Glomerular visceral epithelial cell (primary cell): ENCODE measurements around the gene THRA.

Experiments used
- DNase-seq: peaks from one replicate; pipeline ENCODE4 v3.0.0-alpha.2; 2016; ENCODE audit errors: extremely low spot score

THRA gene

GRCh38 chr17:40099619-40100418 is 37.1 kb downstream of the THRA start:
- no peak for DNase-seq

GRCh38 chr17:40100419-40100668 is 37.6 kb downstream of the THRA start, which contains the start of gene NR1D1:
Gene NR1D1, minus strand, starts transcription at chr17:40100589. Its CDS starts 495 bp downstream, at chr17:40100094.
- no peak for DNase-seq

- peak; percentile 98 for DNase-seq
Observed at GRCh38 chr17:40100669-40101366, 38.1 kb downstream of the THRA start.

- no peak for DNase-seq
Observed at GRCh38 chr17:40101367-40102210, 38.8 kb downstream of the THRA start.

GRCh38 chr17:40103071-40103661 is 40.4 kb downstream of the THRA start:
- DNase-seq = no peak

- DNase-seq = no peak
Observed at GRCh38 chr17:40103688-40104087, 40.9 kb downstream of the THRA start.

- DNase-seq = no peak
Observed at GRCh38 chr17:40104594-40105486, 42.1 kb downstream of the THRA start.

- no peak for DNase-seq
Observed at GRCh38 chr17:40105861-40106759, 43.3 kb downstream of the THRA start.

GRCh38 chr17:40106760-40107521 is 44.2 kb downstream of the THRA start:
- DNase-seq = no peak

- peak; percentile 48 for DNase-seq
Observed at GRCh38 chr17:40107522-40108174, 44.9 kb downstream of the THRA start.

- DNase-seq = no peak
Observed at GRCh38 chr17:40108970-40109824, 46.4 kb downstream of the THRA start.

- DNase-seq = no peak
Observed at GRCh38 chr17:40110026-40110845, 47.5 kb downstream of the THRA start.

- DNase-seq = peak; percentile 93
Observed at GRCh38 chr17:40111221-40112128, 48.7 kb downstream of the THRA start.

- DNase-seq = no peak
Observed at GRCh38 chr17:40112191-40112711, 49.5 kb downstream of the THRA start.

- DNase-seq = no peak
Observed at GRCh38 chr17:40112718-40113109, 49.9 kb downstream of the THRA start.
